Stimulated activated CD8-positive, alpha-beta memory T cell treated with anti-CD3 and anti-CD28 coated beads, Interleukin-4, amount 100 ng/mL, for 1 hour (primary cell): ENCODE results near the gene SMCO3.
"Not testable (repeated sequence)": the region's sequence is repeated elsewhere in the genome, so short reads cannot be mapped to it uniquely, and the experiment has no call there.

Experiments used
- DNase-seq, 2 donors: peaks; one replicate each; pipeline ENCODE4 v3.0.0-alpha.2; 2020; ENCODE audit warnings: low read depth in 2 of 2, low spot score in 1 of 2

Gene SMCO3

DNA sequence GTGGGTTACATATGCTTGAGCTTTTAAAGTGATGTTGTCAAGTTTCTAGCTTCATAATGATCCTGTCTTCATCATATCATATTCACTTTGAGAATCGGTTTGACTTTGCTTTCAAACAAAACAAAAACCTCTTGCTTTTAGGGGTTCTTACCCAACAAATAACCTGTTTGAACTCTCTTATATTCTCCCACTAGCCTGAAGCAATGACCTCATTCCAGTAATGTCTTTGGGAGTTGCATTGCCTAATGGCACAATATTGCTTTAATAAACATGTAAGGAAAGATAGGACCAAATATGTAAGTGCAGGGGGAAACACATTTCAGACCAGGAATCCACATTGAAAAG is 38.4 kb downstream of the SMCO3 start:
- no peak for DNase-seq

DNA sequence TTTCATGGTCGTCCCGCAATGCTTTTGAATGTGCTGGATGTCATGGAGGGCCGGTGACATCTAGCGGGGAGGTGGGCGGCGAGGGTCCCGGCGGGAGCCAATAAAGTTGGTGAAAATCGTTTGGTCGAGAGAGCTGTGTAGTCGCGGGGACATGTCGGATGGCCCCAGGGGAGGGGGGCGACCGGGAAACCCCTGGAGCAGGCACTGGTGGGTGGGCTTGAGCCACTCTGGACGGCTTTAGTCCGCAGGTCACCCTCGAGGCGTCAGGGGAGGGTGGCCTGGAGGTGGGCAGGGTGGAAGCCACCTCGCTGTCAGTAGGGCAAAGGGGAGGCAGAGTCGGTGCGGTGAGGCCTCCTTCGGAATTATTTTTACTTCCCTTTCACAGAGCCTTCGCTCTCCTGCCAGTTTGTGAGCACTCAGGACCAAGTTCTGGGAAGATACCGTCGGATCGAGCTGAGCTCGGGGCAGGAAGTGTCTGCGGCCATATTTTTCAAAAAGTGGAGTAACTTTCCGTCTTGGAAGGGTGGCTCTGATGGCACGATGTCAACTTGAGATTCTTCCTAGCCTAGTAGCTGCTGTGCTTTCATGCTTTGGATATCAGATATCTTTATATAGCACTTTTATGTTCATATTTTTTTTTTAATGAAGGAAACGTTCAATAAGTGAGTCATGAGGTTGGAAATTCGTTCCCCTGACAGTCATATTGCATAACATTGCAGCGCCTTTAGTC is 38.9 kb downstream of the SMCO3 start:
- DNase-seq = no peak

DNA sequence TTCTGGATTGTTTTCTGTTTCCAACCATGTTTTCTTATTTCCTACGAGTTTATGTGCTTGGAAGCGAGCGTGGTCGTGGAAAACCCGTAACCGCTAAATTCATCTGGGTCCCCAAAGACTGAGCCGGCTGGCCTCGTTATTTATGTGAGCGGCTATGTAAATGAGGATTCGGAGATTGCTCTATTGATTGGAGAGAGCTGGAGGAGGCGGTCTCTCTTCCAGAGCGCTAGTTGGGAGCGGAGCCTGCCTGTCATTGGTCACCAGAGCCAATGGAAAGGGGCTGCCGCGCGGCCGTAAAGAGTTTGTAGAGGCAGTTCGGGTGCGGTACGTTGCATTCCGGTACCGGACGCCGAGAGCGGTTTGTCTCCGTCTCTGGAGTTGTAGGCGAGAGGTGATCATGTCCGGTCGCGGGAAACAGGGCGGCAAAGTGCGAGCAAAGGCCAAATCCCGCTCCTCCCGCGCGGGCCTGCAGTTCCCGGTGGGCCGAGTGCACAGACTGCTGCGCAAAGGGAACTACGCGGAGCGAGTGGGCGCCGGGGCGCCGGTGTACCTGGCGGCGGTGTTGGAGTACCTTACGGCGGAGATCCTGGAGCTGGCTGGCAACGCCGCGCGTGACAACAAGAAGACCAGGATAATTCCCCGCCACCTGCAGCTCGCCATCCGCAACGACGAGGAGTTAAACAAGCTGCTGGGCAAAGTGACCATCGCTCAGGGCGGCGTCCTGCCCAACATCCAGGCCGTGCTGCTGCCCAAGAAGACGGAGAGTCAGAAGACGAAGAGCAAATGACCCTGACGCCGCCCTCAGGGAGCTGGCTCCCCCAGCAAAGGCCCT is 39.7 kb downstream of the SMCO3 start:
- DNase-seq = peak; percentile 60 to 78

DNA sequence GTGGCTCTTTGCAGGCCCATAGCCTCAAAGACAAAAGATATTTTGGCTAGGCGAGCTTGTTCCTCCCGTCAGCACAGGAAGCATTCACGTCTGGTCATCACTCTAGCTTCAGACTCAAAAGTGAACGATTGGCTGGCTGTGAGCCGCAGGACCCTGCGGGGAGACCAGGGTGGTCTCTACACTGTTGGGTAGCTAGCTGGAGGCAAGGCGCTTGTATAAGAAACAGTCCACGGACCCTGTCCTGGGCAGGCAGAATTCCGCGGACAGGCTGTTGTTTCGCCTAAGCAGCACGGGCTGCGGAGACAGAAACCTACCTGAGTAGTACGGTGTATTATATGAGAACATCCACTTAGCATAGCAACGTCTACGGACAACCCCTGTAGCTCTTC is 40.3 kb downstream of the SMCO3 start:
- DNase-seq = peak in 1 of 2 donors; percentile 10

DNA sequence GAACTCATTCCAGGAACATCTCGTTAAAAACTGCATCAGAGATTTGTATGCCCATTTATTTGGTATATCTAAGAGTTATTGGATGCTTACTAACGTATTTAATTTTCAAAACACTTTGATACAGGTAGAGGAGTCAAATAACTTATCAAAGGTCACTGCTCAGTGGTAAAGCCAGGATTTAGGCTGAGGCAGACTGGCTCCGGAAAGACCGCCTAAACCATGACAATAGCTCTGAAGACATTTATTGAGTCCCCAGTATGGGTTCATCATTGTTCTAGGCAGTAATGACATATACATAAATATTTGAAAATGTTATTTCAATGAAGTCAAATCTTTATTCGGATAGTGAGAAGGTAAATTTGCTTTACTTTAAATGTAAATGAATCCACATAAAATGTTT is 41.0 kb downstream of the SMCO3 start:
- no peak for DNase-seq

DNA sequence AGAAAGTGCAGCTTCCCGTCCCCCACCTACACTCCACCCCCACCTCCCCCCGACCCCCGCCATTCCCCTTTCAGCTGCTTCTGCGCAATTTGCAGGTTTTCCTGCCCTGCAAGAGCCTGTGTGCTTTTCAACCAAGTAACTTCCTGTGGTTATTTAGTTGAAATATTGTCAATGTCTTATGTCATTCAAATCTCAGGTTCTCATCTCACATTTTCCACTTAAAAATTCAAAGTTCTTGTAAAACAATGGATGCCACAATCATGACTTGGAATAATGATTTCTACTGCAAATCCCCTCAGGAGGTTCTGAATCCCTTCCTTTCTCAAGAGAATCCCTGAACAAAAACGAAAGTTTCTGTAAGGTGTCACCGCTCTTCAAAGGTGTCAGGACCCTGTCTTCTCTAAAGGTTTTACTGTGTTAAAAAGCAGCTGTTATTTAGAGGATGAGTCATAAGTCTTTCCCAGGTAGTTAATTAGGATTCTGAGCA is 42.3 kb downstream of the SMCO3 start:
- no peak for DNase-seq

DNA sequence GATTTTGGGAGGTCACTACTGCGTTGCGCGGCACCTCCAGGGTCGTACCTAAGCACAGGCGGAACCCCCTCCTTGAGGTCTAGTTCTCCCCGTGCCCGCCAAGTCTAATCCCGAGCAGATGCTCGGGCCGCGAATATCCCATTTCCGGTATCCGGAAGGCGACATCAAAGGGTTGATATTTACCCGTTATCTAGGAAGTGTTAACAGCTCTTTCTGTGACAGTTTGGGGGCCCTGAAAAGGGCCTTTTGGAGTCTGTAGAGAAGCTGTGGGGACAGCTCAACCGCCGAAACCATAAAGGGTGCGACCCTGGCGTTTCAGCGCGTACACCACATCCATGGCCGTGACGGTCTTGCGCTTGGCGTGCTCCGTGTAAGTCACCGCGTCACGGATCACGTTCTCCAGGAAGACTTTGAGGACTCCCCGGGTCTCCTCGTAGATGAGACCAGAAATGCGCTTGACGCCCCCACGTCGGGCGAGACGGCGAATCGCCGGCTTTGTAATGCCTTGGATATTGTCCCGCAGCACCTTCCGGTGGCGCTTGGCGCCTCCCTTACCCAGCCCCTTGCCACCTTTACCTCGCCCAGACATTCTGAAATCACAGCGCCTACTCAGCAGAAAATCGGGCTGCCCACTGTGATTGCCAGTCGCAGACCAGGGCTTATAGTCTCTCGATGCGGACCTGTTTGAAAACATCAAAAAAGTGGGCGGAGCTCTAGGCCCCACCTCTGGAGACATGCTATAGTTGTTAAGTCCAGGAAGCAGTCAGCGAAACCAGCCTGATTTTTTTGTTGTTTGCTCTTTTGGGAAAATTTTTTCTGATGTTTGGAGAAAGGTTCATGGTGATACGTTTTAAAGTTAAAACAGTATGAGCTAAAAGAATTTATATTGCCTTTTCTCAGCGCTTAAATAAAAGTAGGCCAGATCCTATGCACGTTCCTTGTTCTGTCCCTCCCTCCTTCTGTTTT is 43.2 kb downstream of the SMCO3 start:
- peak; percentile 83 to 91 for DNase-seq

DNA sequence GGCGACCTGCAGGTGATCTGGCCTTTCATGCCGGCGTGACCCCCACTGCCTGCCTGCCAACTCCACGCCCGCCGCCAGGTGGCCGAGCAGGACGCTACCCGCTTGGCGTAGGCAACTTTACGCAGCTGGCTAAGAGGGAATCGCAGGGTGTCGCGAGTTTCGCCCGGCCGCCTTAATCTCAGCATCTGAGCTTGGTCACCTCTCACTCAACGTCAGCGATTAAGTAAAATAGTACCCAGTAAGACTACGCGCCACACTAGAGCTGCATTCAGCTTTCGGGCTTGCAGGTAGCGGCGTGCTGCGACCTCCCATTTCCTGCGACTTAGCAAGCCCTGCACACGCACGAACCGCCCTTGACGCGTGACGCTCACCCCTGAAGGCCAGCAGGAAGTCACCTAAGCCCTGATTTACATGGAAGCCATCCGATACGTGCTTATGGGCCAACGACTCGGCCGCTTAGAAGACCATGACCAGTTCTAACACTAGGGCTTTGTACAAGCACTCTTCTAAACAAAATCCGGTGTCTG is 44.0 kb downstream of the SMCO3 start:
- peak; percentile 64 to 74 for DNase-seq

DNA sequence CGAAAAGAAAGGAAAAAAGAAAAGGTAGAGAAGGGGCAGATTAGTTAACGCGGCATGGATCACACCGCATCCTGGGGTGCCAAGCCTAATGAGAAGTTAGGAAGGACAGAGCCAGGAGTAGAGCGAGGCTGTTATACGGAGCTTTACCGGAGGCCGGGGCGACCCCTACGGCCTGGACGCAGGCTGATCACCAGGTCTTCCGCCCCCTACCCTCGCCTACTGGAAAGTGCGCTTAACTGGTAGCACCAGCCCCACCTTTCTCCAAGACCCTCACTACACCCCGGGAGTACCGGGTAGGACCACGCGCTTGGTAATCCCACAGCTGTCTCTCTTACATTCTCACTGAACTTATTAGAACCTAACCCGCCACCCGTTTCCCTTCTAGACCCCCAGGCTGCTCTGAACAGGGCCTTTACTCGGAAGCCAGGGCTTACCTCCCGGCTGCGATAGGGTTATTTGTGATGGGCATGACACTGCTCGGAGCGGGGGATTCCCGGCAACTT is 44.5 kb downstream of the SMCO3 start:
- DNase-seq = no peak

DNA sequence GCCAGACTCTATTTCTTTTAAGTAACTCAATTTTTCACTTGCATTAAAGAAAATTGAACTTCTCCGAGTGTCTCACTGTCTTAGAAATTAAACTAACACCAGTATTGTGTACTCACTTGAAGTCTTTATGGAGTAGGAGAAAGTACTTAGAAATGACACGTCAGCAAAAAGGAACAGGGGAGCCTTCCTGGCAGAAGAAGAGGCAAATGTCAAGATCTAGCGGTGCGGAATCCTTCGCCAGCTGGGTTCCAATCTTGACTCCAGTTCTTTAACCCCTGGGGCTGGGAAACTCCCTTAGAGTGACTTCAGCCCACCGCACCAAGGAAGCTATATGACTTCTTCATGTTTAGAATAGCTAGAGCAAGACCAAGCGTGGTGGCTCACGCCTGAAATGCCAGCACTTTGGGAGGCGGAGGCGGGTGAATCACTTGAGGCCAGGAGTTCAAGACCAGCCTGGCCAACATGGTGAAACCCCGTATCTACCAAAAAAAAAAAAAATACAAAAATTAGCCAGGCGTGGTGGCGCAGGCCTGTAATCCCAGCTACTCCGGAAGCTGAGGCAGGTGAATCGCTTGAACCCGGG is 45.1 kb downstream of the SMCO3 start:
- no peak for DNase-seq

DNA sequence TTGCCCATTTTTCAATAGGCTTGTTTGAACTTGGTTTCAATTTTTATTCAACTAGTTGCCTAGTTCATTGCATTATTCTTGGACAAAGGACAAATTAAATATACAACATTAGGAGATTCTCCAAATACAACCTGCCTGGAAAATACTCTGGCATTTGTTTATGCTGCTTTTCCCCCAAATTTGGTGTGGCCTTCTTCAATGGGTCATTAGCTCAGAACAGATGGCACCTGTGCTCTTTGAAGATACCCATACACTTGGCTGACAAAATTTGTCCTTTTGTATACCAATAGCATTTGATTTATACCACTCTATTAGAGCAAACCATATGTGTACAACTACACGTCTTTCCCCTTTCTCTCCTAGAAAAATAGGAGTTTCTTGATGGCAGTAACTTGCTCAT is 46.4 kb downstream of the SMCO3 start:
- DNase-seq = no peak

DNA sequence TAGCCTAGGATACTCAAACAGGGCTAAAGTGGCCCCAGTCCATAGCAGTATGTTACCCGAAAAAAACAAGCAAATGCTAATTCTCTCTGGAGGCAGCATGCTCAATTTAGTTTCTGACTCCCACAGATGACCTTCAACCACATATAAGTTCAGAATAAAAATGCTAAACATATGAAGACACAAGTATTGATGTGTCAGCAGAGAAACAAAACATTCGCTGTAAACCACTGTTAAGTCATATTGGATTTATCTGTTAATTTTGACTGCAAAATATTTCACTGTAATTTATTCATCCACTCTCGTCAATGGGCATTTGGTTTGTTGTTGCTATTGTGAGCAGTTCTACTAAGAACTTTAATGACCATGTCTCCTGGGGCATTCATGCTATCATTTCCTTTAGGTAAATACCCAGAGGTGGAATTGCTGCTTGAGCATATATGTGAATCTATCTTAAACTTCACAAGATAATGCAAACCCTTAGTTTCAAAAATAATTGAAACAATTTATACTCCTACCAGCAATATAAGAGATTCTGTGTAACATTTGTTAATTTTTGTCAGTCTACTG is 47.2 kb downstream of the SMCO3 start:
- DNase-seq = no peak

DNA sequence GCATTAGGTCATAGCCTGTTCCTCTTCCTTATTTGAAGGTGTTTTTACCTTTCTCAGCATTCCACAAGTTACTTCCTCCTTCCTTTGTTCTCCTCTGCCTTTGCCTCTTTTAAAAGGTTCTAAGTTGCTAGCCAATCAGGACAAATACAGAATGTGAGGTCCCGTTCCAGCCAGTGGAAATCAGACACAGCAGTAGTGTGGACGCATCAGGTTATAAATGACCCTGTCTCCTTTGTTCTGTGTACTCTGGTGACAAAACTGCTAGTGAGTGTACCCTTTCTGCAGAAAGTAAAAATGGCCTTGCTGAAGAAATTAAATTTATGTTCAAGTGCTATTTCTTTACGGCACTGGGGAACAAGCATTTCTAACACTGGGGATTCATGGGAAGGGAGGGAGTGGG is 48.0 kb downstream of the SMCO3 start:
- DNase-seq = not testable (repeated sequence)

DNA sequence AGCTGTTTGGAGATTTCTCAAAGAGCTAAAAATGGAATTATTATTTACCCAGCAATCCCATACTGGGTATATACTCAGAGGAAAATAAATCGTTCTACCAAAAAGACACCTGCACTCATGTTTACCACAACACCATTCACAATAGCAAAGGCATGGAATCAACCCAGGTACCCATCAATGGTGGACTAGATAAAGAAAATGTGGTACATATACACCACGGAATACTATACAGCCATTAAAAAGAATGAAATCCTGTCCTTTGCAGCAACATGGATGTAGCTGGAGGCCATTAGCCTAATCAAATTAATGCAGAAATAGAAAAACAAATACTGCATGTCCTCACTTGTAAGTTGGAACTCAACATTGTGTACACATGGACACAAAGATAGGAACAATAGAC is 48.6 kb downstream of the SMCO3 start:
- no peak for DNase-seq

DNA sequence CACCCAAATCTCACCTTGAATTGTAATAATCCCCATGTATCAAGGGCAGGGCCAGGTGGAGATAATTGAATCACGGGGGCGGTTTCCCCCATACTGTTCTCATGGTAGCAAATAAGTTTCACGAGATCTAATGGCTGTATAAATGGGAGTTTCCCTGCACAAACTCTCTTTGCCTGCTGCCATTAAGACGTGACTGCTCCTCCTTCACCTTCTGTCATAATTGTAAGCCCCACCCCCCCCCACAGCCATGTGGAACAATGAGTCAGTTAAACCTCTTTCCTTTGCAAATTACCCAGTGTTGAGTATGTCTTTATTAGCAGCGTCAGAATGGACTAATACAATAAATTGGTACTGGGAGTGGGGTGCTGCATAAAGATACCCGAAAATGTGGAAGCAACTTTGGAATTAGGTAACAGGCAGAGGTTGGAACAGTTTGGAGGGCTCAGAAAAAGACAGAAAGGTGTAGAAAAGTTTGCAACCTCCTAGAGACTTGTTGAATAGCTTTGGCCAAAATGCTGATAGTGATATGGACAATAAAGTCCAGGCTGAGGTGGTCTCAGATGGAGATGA is 54.2 kb downstream of the SMCO3 start:
- DNase-seq = not testable (repeated sequence)

DNA sequence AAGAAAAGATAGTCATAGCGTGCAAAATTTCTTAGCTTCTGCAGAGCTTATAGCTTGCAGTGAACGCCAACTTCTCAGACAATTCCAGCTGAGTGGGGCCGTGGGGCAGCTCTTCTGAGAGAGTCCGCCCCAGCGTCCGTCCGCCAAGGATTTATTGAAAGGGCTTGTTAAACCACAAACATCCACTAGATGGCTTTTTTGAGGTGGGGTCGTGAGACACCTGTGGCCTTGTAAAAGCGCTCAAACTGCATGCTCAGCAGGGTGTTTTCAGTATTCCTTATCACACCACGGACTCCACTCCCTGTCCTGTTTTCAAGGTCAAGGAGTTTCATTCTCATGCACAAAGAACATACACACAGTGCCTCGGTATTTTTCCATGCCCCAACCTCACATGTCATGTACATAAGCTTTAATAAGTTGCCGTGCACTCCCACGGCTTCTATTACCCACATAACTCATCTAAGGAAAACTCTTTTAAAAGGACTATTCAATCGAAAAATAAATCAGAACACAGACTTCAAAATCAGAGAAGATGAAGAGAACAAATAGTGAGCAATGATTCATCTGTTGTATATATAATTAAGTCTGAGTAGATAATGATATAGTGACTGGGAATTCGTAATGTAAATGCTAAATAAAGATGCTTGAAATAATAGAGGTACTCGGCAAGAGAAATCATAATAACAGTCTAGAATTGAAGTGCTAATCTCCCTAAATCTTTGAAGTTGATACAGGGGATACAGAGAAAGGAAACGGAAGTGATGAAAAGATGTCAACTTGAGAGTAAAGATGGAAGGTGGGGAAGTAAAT is 57.4 kb downstream of the SMCO3 start:
- no peak for DNase-seq
